Esophagus muscularis mucosa (tissue), 4 donors: ENCODE measurements around the gene CLDN10. TPM values are rescaled to one million over a fixed set of nuclear protein-coding genes. Genes with fewer than 3 reads are reported as not detected.

Experiments used
- DNase-seq: peaks from one replicate; pipeline ENCODE4 v3.0.0-alpha.2; 2017; ENCODE audit errors: extremely low spot score
- H3K27ac ChIP-seq, 4 donors: fragments of 200-600 bp; sonication (generic); replicated peaks in 1 of 4; 1 replicate in 3 of 4; 2 replicates in 1 of 4; pipeline ENCODE4 v1.5.1; 2016 to 2019; ENCODE audit warnings: mild to moderate bottlenecking in 1 of 4
- H3K27me3 ChIP-seq, 4 donors: fragments of 200-600 bp; sonication (generic); one replicate each; pipeline versions ENCODE4 v1.5.1 to v1.6.0; 2016 to 2019
- H3K36me3 ChIP-seq, 4 donors: fragments of 200-600 bp; sonication (generic); one replicate each; pipeline ENCODE4 v1.5.1; 2016 to 2019
- H3K4me1 ChIP-seq, 4 donors: fragments of 200-600 bp; sonication (generic); one replicate each; pipeline ENCODE4 v1.5.1; 2016 to 2019
- H3K4me3 ChIP-seq, 4 donors: fragments of 200-600 bp; sonication (generic); 1 replicate in 2 of 4; 2 replicates in 2 of 4; pipeline ENCODE4 v1.5.1; 2016 to 2019; ENCODE audit warnings: mild to moderate bottlenecking in 4 of 4, moderate library complexity in 1 of 4
- H3K9me3 ChIP-seq, 4 donors: fragments of 200-600 bp; sonication (generic); 1 replicate in 3 of 4; 2 replicates in 1 of 4; pipeline ENCODE4 v1.5.1; 2016 to 2019
- EP300 ChIP-seq: sonication (generic); formaldehyde crosslinking; IDR thresholded peaks from one replicate; pipeline ENCODE4 v1.6.1; 2017; ENCODE audit warnings: antibody characterized with exemption
- POLR2A ChIP-seq: fragments of 450-650 bp; IDR thresholded peaks from one replicate; pipeline ENCODE4 v1.6.1; 2017; ENCODE audit warnings: antibody characterized with exemption, moderate library complexity, mild to moderate bottlenecking, low read depth
- POLR2AphosphoS5 ChIP-seq, 2 donors: sonication (generic); formaldehyde crosslinking; IDR thresholded peaks; one replicate each; pipeline ENCODE4 v1.6.1; 2017; ENCODE audit warnings: antibody characterized with exemption in 2 of 2
- WGBS: methylation state at CpG from one replicate; pipeline ENCODE4 v1.1.5; 2018; 5-methylcytosine and 5-hydroxymethylcytosine counted together
- intact Hi-C: fragments of 100-400 bp; cut with DNase I; formaldehyde crosslinking; loops from one replicate; pipeline ENCODE4 v1.15.1; 2023
- total RNA-seq, 4 donors: library from RNA; depleted of rRNA; stranded (reverse); fragments of >200 nt; gene quantifications; one replicate each; pipeline versions ENCODE4 v1.1.0 to v1.2.1, GENCODE V29; 2016
- TF ChIP-seq, protein P1 (sequence below), 3 experiments: fragments of 200-600 bp in 2 of 3; fragments of 450-650 bp in 1 of 3; sonication (generic) in 2 of 3; IDR thresholded peaks; one replicate each; pipeline ENCODE4 v1.5.1; 2017 to 2019; ENCODE audit warnings: antibody characterized with exemption in 3 of 3, mild to moderate bottlenecking in 2 of 3, moderate library complexity in 1 of 3

Gene CLDN10
- total RNA-seq, 4 donors from 2014 or later, result 1.2 to 1.9 TPM; not detected in 2

DNA sequence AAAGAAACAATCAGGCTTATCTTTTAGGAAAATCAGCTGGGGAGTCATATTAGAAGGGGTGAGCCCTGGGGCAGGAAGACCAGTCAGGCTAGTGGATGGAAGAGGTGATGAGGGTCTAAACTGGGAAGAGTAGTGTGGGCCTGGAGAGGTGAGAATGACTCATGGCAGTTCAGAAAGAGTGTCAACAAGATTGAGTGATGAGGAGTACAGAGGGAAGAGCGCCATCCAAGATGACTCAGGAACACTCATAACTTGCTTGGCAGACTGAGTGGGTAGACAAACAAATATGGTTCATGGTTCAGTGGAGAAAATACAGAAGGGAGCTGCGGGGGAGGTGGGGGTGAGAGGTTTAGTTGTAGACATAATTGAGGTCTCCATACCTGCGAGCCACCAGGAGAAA lies 17.3 kb upstream of the CLDN10 start:
- intact Hi-C loops, result loop anchor here (5.0 kb wide), 1 partner anchor 297 kb away; no protein-coding TSS in a partner anchor
- H3K27me3 ChIP-seq, result peaks cover 0 to 6% (median 0%) of the 10 kb centered on the region in 4 donors
- WGBS, result 87% methylated on average over 3 of the region's 3 CpGs
- no peak overlapping the region for H3K27ac ChIP-seq
- H3K9me3 ChIP-seq, result no peaks in the 10 kb centered on the region
- TF ChIP-seq, protein P1, sequence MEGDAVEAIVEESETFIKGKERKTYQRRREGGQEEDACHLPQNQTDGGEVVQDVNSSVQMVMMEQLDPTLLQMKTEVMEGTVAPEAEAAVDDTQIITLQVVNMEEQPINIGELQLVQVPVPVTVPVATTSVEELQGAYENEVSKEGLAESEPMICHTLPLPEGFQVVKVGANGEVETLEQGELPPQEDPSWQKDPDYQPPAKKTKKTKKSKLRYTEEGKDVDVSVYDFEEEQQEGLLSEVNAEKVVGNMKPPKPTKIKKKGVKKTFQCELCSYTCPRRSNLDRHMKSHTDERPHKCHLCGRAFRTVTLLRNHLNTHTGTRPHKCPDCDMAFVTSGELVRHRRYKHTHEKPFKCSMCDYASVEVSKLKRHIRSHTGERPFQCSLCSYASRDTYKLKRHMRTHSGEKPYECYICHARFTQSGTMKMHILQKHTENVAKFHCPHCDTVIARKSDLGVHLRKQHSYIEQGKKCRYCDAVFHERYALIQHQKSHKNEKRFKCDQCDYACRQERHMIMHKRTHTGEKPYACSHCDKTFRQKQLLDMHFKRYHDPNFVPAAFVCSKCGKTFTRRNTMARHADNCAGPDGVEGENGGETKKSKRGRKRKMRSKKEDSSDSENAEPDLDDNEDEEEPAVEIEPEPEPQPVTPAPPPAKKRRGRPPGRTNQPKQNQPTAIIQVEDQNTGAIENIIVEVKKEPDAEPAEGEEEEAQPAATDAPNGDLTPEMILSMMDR (IDR thresholded peaks at IDR 0.05), result no peak
- TF ChIP-seq POLR2AphosphoS5 (IDR thresholded peaks at IDR 0.05), result no peak
- no peak for TF ChIP-seq POLR2A
- TF ChIP-seq EP300, result no peak
- no peak overlapping the region for H3K4me3 ChIP-seq
- H3K36me3 ChIP-seq, result no peaks in the 10 kb centered on the region
- DNase-seq, result no peak
- H3K4me1 ChIP-seq, result no peaks in the 10 kb centered on the region

DNA sequence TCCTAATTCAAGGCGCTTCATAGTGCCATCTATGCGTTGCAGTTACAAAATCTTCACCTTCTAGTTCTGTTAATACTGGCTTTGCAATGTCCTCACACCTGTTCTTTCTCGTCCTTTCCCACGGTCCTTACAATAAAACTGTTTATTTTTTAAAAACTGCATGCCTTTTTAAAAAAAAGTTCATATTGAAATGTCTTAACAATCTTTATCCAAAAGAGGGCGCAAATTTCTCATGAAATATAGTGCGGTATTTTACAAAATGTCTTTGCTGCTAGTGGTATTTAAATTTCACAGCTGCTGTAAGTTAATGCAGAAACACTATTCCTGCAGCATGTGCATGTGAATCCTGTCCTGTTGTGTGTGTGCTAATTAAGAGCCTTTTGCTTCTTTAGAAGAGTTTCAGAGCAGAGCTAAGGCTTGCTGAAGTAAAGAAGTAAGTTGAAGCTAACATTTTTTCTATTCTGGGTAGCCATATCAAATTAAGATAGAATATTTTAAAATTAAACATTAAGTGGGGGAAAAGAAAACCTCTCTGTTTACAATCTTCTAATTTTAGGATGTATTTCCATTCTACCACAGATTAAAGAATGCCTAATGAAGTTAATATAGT lies 15.8 kb upstream of the CLDN10 start:
- WGBS, result 19% methylated on average over 6 of the region's 6 CpGs
- H3K4me3 ChIP-seq, result no peak overlapping the region
- H3K4me1 ChIP-seq, result no peaks in the 10 kb centered on the region
- intact Hi-C loops, result loop anchor here (5.0 kb wide), 1 partner anchor 296 kb away; no protein-coding TSS in a partner anchor
- no peaks in the 10 kb centered on the region for H3K27me3 ChIP-seq
- TF ChIP-seq, protein P1 (IDR thresholded peaks at IDR 0.05), result peak; percentile 13 to 36 (median 28)
- no peak for TF ChIP-seq POLR2A
- DNase-seq, result no peak
- no peaks in the 10 kb centered on the region for H3K36me3 ChIP-seq
- no peaks in the 10 kb centered on the region for H3K9me3 ChIP-seq
- H3K27ac ChIP-seq, result no peak overlapping the region

DNA sequence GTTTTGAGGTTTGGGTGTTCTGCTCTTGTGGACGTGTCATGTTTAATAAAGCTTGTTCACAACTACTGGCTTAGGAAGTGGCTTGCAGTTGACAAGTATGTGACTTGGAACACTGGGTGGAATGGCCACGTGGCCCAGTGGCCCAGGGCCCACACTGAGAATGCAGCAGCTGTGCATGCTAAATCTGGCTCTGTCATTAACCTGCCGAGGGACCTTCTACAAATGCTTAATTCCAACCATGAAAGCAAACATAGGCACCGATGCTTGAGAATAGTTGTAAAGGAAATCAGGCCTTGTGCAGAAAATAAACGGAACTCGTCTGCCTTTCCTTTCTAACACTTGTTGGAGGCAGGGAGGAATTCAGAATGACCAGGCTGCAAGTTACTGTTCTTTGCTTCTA lies 11.6 kb upstream of the CLDN10 start:
- WGBS, result 39% methylated on average over 5 of the region's 6 CpGs
- no peaks in the 10 kb centered on the region for H3K36me3 ChIP-seq
- no peaks in the 10 kb centered on the region for H3K27me3 ChIP-seq
- no peak overlapping the region for H3K27ac ChIP-seq
- no peak for DNase-seq
- H3K9me3 ChIP-seq, result no peaks in the 10 kb centered on the region
- TF ChIP-seq POLR2A (no peak), POLR2AphosphoS5 (IDR thresholded peaks at IDR 0.05) (no peak), EP300 (no peak)
- TF ChIP-seq, protein P1 (IDR thresholded peaks at IDR 0.05), result no peak
- H3K4me3 ChIP-seq, result no peak overlapping the region
- no peaks in the 10 kb centered on the region for H3K4me1 ChIP-seq
- intact Hi-C loops, result no loop called here

DNA sequence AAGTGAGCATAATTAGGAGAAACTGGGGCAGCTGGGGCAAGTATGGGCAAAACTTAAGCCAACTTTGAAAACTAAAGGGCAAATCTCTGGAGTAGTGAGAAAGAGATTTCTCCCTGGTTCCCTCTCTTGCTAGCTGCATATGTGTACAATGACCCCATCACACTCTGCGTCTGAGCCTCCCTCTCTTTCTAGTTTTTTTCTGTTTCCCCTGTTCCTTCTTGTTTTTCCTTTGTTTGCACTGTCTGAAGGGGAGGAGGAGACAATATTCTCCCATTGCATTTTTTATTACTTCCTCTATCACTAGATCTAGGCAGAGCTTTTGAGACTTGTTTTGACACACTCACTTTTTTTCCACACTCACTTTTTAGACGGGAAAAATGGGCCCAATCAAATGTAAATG lies 11.2 kb upstream of the CLDN10 start:
- H3K4me3 ChIP-seq, result no peak overlapping the region
- H3K27ac ChIP-seq, result no peak overlapping the region
- no peak for TF ChIP-seq POLR2A
- TF ChIP-seq EP300, result no peak
- TF ChIP-seq, protein P1 (IDR thresholded peaks at IDR 0.05), result no peak
- TF ChIP-seq POLR2AphosphoS5 (IDR thresholded peaks at IDR 0.05), result no peak
- DNase-seq, result no peak
- H3K9me3 ChIP-seq, result no peaks in the 10 kb centered on the region
- no peaks in the 10 kb centered on the region for H3K36me3 ChIP-seq
- WGBS, result 40% methylated on average over 2 of the region's 2 CpGs
- intact Hi-C loops, result no loop called here
- H3K4me1 ChIP-seq, result no peaks in the 10 kb centered on the region
- no peaks in the 10 kb centered on the region for H3K27me3 ChIP-seq
